Hindlimb muscle (tissue), 1 donor: ENCODE data around the gene PLB1. TPM values are rescaled to one million over a fixed set of nuclear protein-coding genes. Genes with fewer than 3 reads are reported as not detected.
"Not testable (repeated sequence)": the region's sequence is repeated elsewhere in the genome, so short reads cannot be mapped to it uniquely, and the experiment has no call there.

Experiments
- DNase-seq: peaks from one replicate; pipeline ENCODE4 v3.0.0-alpha.2; 2013
- polyA plus RNA-seq: library from polyadenylated mRNA; unstranded; fragments of 120-200 nt; gene quantifications from one replicate; pipeline ENCODE4 v1.2.1, GENCODE V29; 2013; ENCODE audit not compliant: insufficient read length

The PLB1 gene
- polyA plus RNA-seq, 1 donor, result 2.4 TPM

GRCh38 chr2:28469947-28470535 is 25.8 kb upstream of the PLB1 start:
- DNase-seq, result no peak

- no peak for DNase-seq
Observed at GRCh38 chr2:28470759-28471158, 25.1 kb upstream of the PLB1 start.

- no peak for DNase-seq
Observed at GRCh38 chr2:28471214-28471613, 24.6 kb upstream of the PLB1 start.

GRCh38 chr2:28471701-28472236 is 24.1 kb upstream of the PLB1 start:
- no peak for DNase-seq

GRCh38 chr2:28472641-28473040 is 23.2 kb upstream of the PLB1 start:
- not testable (repeated sequence) for DNase-seq

GRCh38 chr2:28475088-28475595 is 20.7 kb upstream of the PLB1 start:
- no peak for DNase-seq

- DNase-seq, result no peak
Observed at GRCh38 chr2:28477087-28477486, 18.8 kb upstream of the PLB1 start.

GRCh38 chr2:28477645-28478044 is 18.2 kb upstream of the PLB1 start:
- DNase-seq, result no peak

- DNase-seq, result no peak
Observed at GRCh38 chr2:28480403-28481049, 15.3 kb upstream of the PLB1 start.

- DNase-seq, result no peak
Observed at GRCh38 chr2:28481905-28482304, 14.0 kb upstream of the PLB1 start.

- DNase-seq, result no peak
Observed at GRCh38 chr2:28484835-28485234, 11.0 kb upstream of the PLB1 start.

- no peak for DNase-seq
Observed at GRCh38 chr2:28486526-28486925, 9.3 kb upstream of the PLB1 start.

- DNase-seq, result no peak
Observed at GRCh38 chr2:28487258-28487657, 8.6 kb upstream of the PLB1 start.

- DNase-seq, result no peak
Observed at GRCh38 chr2:28488083-28488830, 7.6 kb upstream of the PLB1 start.

GRCh38 chr2:28488858-28489575 is 6.8 kb upstream of the PLB1 start:
- DNase-seq, result no peak

- no peak for DNase-seq
Observed at GRCh38 chr2:28490558-28490957, 5.3 kb upstream of the PLB1 start.

- DNase-seq, result no peak
Observed at GRCh38 chr2:28492282-28492681, 3.6 kb upstream of the PLB1 start.

GRCh38 chr2:28493636-28494035 is 2.2 kb upstream of the PLB1 start:
- no peak for DNase-seq

GRCh38 chr2:28496781-28497180 is 921 bp downstream of the PLB1 start:
- DNase-seq, result no peak

GRCh38 chr2:28497206-28497605 is 1.3 kb downstream of the PLB1 start:
- DNase-seq, result no peak

GRCh38 chr2:28499282-28499681 is 3.4 kb downstream of the PLB1 start:
- DNase-seq, result no peak

- DNase-seq, result no peak
Observed at GRCh38 chr2:28505361-28505760, 9.5 kb downstream of the PLB1 start.
